HCT116 (cell line): ENCODE measurements around the gene CD58. TPM values are rescaled to one million over a fixed set of nuclear protein-coding genes. Genes with fewer than 3 reads are reported as not detected.

Experiments used
- ATAC-seq: fragments of 200-7000 bp; cut with Tn5 transposase; 2 replicates; pipeline ENCODE4 v1.9.1; 2020; ENCODE audit warnings: mild to moderate bottlenecking, moderate library complexity
- BruUV-seq: library from RNA; stranded (reverse); fragments of 400-500 nt; replicated peaks from 2 replicates; lab custom pipeline; 2021; lab: Mats Ljungman, UMichigan
- CTCF ChIA-PET: fragments of 300-600 bp; sonication (Branson Sonifier 250); formaldehyde crosslinking; loops from one replicate; lab custom pipeline; 2021; ENCODE audit warnings: antibody characterized with exemption; lab: Charles Lee
- POLR2A ChIA-PET: fragments of 300-600, 350-600 bp; sonication (Branson Sonifier 250); formaldehyde crosslinking; loops from one replicate; lab custom pipeline; 2021; ENCODE audit warnings: antibody characterized with exemption; lab: Charles Lee
- RAD21 ChIA-PET, 2 experiments: fragments of 300-600 bp; sonication (Branson Sonifier 250); formaldehyde crosslinking; loops; one replicate each; lab custom pipeline; 2023; ENCODE audit warnings: low total read pairs in 2 of 2; ENCODE audit not compliant: uncharacterized antibody in 2 of 2, unreplicated experiment in 2 of 2, low non-redundant PET in 1 of 2; lab: Charles Lee
- DNase-seq: peaks from one replicate; pipeline ENCODE4 v3.0.0-alpha.2; 2010; ENCODE audit warnings: low read depth, low spot score
- H2AFZ ChIP-seq: fragments of 200-600 bp; shearing (Covaris generic), sonication (generic); 2 replicates; pipeline ENCODE4 v1.6.1; 2017; ENCODE audit warnings: low read depth, mixed run types, mixed read lengths, antibody characterized with exemption, low read length; ENCODE audit not compliant: poor library complexity, severe bottlenecking
- H3K27ac ChIP-seq: 2 replicates; pipeline ENCODE4 v1.5.1; 2012; ENCODE audit warnings: low read depth, low read length
- H3K27me3 ChIP-seq: fragments of 200-600 bp; sonication (generic); 2 replicates; pipeline ENCODE4 v1.6.1; 2016; ENCODE audit warnings: mixed run types, low read length, mixed read lengths; ENCODE audit not compliant: insufficient read depth
- H3K36me3 ChIP-seq, 2 experiments: fragments of 200-500 bp in 1 of 2; fragments of 200-600 bp in 1 of 2; sonication (Bioruptor generic) in 1 of 2; sonication (generic) in 1 of 2; 2 replicates each; pipeline versions ENCODE4 v1.5.1 to v1.6.1; 2014 to 2016; ENCODE audit warnings: low read length in 2 of 2, inconsistent platforms in 1 of 2, mixed read lengths in 1 of 2, mixed run types in 1 of 2; ENCODE audit not compliant: insufficient read depth in 2 of 2, control insufficient read depth in 1 of 2
- H3K4me1 ChIP-seq, 2 experiments: fragments of 200-600 bp in 1 of 2; sonication (generic) in 1 of 2; 2 replicates each; pipeline versions ENCODE4 v1.5.1 to v1.6.1; 2012 to 2017; ENCODE audit warnings: low read length in 2 of 2, inconsistent platforms in 1 of 2, mild to moderate bottlenecking in 1 of 2, mixed read lengths in 1 of 2, mixed run types in 1 of 2, moderate library complexity in 1 of 2; ENCODE audit not compliant: insufficient read depth in 2 of 2, control insufficient read depth in 1 of 2
- H3K4me2 ChIP-seq: fragments of 200-600 bp; sonication (generic); 2 replicates; pipeline ENCODE4 v1.6.1; 2017; ENCODE audit warnings: mixed run types, low read length, mixed read lengths
- H3K4me3 ChIP-seq, 2 experiments: fragments of 200-600 bp in 1 of 2; sonication (generic) in 1 of 2; replicated peaks in 1 of 2; 2 replicates each; pipeline ENCODE4 v1.5.1; 2011 to 2016; ENCODE audit warnings: low read length in 2 of 2, control low read depth in 1 of 2, low read depth in 1 of 2, mild to moderate bottlenecking in 1 of 2, mixed read lengths in 1 of 2, mixed run types in 1 of 2
- H3K79me2 ChIP-seq: fragments of 200-600 bp; sonication (generic); 2 replicates; pipeline ENCODE4 v1.6.1; 2017; ENCODE audit warnings: mild to moderate bottlenecking, mixed run types, low read length, moderate library complexity, mixed read lengths; ENCODE audit not compliant: insufficient read depth
- H3K9ac ChIP-seq: fragments of 200-600 bp; sonication (generic); 2 replicates; pipeline ENCODE4 v1.6.1; 2016; ENCODE audit warnings: low read length, mixed read lengths
- H3K9me2 ChIP-seq: fragments of 200-600 bp; sonication (generic), shearing (Covaris generic); 2 replicates; pipeline ENCODE4 v1.6.1; 2017; ENCODE audit warnings: mixed run types, mild to moderate bottlenecking, moderate library complexity; ENCODE audit not compliant: insufficient read depth
- H3K9me3 ChIP-seq, 2 experiments: fragments of 200-500 bp in 1 of 2; fragments of 200-600 bp in 1 of 2; sonication (Bioruptor generic) in 1 of 2; sonication (generic) in 1 of 2; 2 replicates each; pipeline ENCODE4 v1.6.1; 2014 to 2017; ENCODE audit warnings: low read length in 2 of 2, mixed read lengths in 2 of 2, inconsistent platforms in 1 of 2, low read depth in 1 of 2, mild to moderate bottlenecking in 1 of 2, mixed run types in 1 of 2, moderate library complexity in 1 of 2; ENCODE audit not compliant: control insufficient read depth in 1 of 2, insufficient read depth in 1 of 2
- H4K20me1 ChIP-seq: fragments of 200-600 bp; sonication (generic), shearing (Covaris generic); 2 replicates; pipeline ENCODE4 v1.6.1; 2017; ENCODE audit warnings: mixed run types, mild to moderate bottlenecking, moderate library complexity; ENCODE audit not compliant: insufficient read depth
- CBX3 ChIP-seq: IDR thresholded peaks from 2 replicates; pipeline ENCODE4 v1.6.1; 2012; ENCODE audit warnings: low read depth
- FOSL1 ChIP-seq: IDR thresholded peaks from 2 replicates; pipeline ENCODE4 v1.6.1; 2012; ENCODE audit warnings: low read depth
- MAX ChIP-seq: IDR thresholded peaks from 2 replicates; pipeline ENCODE4 v1.6.1; 2012
- POLR2A ChIP-seq: IDR thresholded peaks from 2 replicates; pipeline ENCODE4 v1.7.0; 2011; ENCODE audit warnings: borderline replicate concordance; ENCODE audit not compliant: insufficient read depth, insufficient read length; ENCODE audit errors: extremely low read depth
- POLR2AphosphoS5 ChIP-seq: IDR thresholded peaks from 2 replicates; pipeline ENCODE4 v1.6.1; 2011; ENCODE audit warnings: mild to moderate bottlenecking, low read depth, low read length, moderate library complexity
- REST ChIP-seq: IDR thresholded peaks from 2 replicates; pipeline ENCODE4 v1.6.1; 2012; ENCODE audit warnings: low read depth
- SIN3A ChIP-seq: IDR thresholded peaks from 2 replicates; pipeline ENCODE4 v1.6.1; 2012; ENCODE audit warnings: low read depth
- SP1 ChIP-seq: IDR thresholded peaks from 2 replicates; pipeline ENCODE4 v1.6.1; 2012; ENCODE audit warnings: low read depth
- YY1 ChIP-seq: IDR thresholded peaks from 2 replicates; pipeline ENCODE4 v1.6.1; 2011; ENCODE audit warnings: low read length, low read depth, moderate library complexity, mild to moderate bottlenecking; ENCODE audit not compliant: insufficient replicate concordance; ENCODE audit errors: extremely low read depth
- ZFX ChIP-seq: fragments of 450-650 bp; IDR thresholded peaks from 2 replicates; pipeline ENCODE4 v1.6.1; 2017
- intact Hi-C: fragments of 100-400 bp; cut with micrococcal nuclease; formaldehyde crosslinking; loops from 2 replicates; pipeline ENCODE4 v1.10.0; 2022
- total RNA-seq: library from RNA; stranded (reverse); gene quantifications from one replicate; pipeline ENCODE4 v1.2.1, GENCODE V29; 2021; ENCODE audit not compliant: unreplicated experiment

The CD58 gene
- total RNA-seq, 1 experiment from 2014 or later = 18.0 TPM

- Histone ChIP-seq H3K36me3 (peaks cover 5 to 21% of the 10 kb centered on the region in 2 experiments; a peak in 3 of 4 replicates), H3K9me3 (no peaks in the 10 kb centered on the region), H2AFZ (no peak overlapping the region), H3K27ac (no peak overlapping the region), H3K4me3 (no peak overlapping the region), H3K27me3 (no peaks in the 10 kb centered on the region), H3K79me2 (no peaks in the 10 kb centered on the region), H3K9me2 (no peaks in the 10 kb centered on the region), H4K20me1 (no peaks in the 10 kb centered on the region), H3K4me2 (peak overlapping the region; percentile 20; the same call in 1 of the 2 replicates), H3K9ac (no peak overlapping the region), H3K4me1 (peaks cover 4 to 24% of the 10 kb centered on the region in 2 experiments; a peak in 3 of 4 replicates)
- DNase-seq (peak; percentile 15), ATAC-seq (peak; percentile 78)
- no TSS peak for BruUV-seq
- TF ChIP-seq YY1 (no peak), FOSL1 (0 out of 2 replicates have a peak, but pooled peaks have one; percentile 3), POLR2A (no peak), POLR2AphosphoS5 (no peak), MAX (no peak), SIN3A (no peak), ZFX (no peak), CBX3 (peak; percentile 18; the same call in 1 of the 2 replicates), REST (no peak), SP1 (no peak)
- intact Hi-C loops = no loop called here
- ChIA-PET POLR2A (no interaction called here), CTCF (interaction anchor here (1.0 kb wide), 1 partner anchor 38 kb away, joined by 4 read pairs; no protein-coding TSS in a partner anchor), RAD21 (interaction anchor here in 1 of 2 experiments (0.7 kb wide), 1 partner anchor 341 kb away, joined by 3 read pairs; no protein-coding TSS in a partner anchor)
Observed at GRCh38 chr1:116537040-116537831, 33.6 kb downstream of the CD58 start.
